Cardiac muscle cell (in vitro differentiated cells and primary cell): ENCODE results near the gene A1CF. TPM values are rescaled to one million over a fixed set of nuclear protein-coding genes. Genes with fewer than 3 reads are reported as not detected.
"Not testable (repeated sequence)": the region's sequence is repeated elsewhere in the genome, so short reads cannot be mapped to it uniquely, and the experiment has no call there.

Experiments
- DNase-seq, 2 donors: peaks; one replicate each; pipeline versions ENCODE4 v3.0.0 to v3.0.0-alpha.2; 2010 to 2017; ENCODE audit warnings: low read depth in 1 of 2, low spot score in 1 of 2
- H3K27ac ChIP-seq: fragments of 200-600 bp; sonication (generic); 2 replicates; pipeline ENCODE4 v1.5.1; 2016
- H3K27me3 ChIP-seq: fragments of 200-600 bp; sonication (generic); 2 replicates; pipeline ENCODE4 v1.6.0; 2016; ENCODE audit warnings: control low read depth
- H3K36me3 ChIP-seq: fragments of 200-600 bp; sonication (generic); 2 replicates; pipeline ENCODE4 v1.5.1; 2016; ENCODE audit warnings: control low read depth
- H3K4me1 ChIP-seq: fragments of 200-600 bp; sonication (generic); 2 replicates; pipeline ENCODE4 v1.8.1; 2017; ENCODE audit warnings: low read depth, mild to moderate bottlenecking, mixed run types
- H3K4me3 ChIP-seq: fragments of 200-600 bp; sonication (generic); 2 replicates; pipeline ENCODE4 v1.5.1; 2016; ENCODE audit warnings: mild to moderate bottlenecking
- H3K9me3 ChIP-seq: fragments of 200-600 bp; sonication (generic); 2 replicates; pipeline ENCODE4 v1.5.1; 2017; ENCODE audit warnings: low read depth, mild to moderate bottlenecking, control low read depth
- polyA plus RNA-seq: library from polyadenylated mRNA; unstranded; fragments of >200 nt; fragmentation: Nextera tagmentation; extraction: Ambion mirVana; gene quantifications from 2 replicates; pipeline ENCODE4 v1.2.1, GENCODE V29; 2016
- total RNA-seq: library from RNA; depleted of rRNA; stranded (reverse); fragments of >200 nt; gene quantifications from 2 replicates; pipeline ENCODE4 v1.2.3, GENCODE V29; 2016
- TF ChIP-seq, protein P1 (sequence below): IDR thresholded peaks from 2 replicates; pipeline ENCODE4 v1.5.1; 2012; ENCODE audit warnings: low read depth, mild to moderate bottlenecking, low read length

The A1CF gene
- total and polyA plus RNA-seq, 2 experiments from 2014 or later: 0.07 TPM; not detected in 1

DNA sequence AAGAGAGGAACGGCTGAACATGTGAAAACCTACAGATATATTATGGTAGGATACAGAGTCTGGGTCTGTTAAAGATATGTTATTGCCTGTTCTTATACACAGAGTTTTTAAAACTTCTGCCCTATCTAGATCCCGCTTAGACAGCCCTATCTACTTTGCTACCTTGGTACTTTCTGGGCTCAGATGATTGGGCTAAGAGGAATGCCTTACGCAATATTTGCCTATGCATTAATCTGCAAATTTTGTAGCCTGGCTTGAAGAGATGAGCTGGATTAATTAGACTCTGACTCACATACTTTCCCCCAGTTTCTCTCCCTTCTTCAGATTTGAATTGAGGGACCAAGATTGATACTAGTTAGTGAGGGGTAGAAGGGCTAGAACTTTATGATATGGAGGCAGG, 33.6 kb upstream of the A1CF start:
- no peaks in the 10 kb centered on the region for H3K9me3 ChIP-seq
- DNase-seq: peak in 1 of 2 donors; percentile 8
- no peaks in the 10 kb centered on the region for H3K4me1 ChIP-seq
- peaks cover 4% of the 10 kb centered on the region for H3K27me3 ChIP-seq
- TF ChIP-seq, protein P1, sequence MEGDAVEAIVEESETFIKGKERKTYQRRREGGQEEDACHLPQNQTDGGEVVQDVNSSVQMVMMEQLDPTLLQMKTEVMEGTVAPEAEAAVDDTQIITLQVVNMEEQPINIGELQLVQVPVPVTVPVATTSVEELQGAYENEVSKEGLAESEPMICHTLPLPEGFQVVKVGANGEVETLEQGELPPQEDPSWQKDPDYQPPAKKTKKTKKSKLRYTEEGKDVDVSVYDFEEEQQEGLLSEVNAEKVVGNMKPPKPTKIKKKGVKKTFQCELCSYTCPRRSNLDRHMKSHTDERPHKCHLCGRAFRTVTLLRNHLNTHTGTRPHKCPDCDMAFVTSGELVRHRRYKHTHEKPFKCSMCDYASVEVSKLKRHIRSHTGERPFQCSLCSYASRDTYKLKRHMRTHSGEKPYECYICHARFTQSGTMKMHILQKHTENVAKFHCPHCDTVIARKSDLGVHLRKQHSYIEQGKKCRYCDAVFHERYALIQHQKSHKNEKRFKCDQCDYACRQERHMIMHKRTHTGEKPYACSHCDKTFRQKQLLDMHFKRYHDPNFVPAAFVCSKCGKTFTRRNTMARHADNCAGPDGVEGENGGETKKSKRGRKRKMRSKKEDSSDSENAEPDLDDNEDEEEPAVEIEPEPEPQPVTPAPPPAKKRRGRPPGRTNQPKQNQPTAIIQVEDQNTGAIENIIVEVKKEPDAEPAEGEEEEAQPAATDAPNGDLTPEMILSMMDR: no peak
- H3K27ac ChIP-seq: no peak overlapping the region
- H3K36me3 ChIP-seq: no peaks in the 10 kb centered on the region
- H3K4me3 ChIP-seq: no peak overlapping the region

- no peak for DNase-seq
- Histone ChIP-seq H3K4me1 (no peaks in the 10 kb centered on the region), H3K4me3 (no peak overlapping the region), H3K36me3 (no peaks in the 10 kb centered on the region), H3K9me3 (no peaks in the 10 kb centered on the region), H3K27ac (no peak overlapping the region), H3K27me3 (peaks cover 4% of the 10 kb centered on the region)
- TF ChIP-seq, protein P1: no peak
These were observed 33.1 kb upstream of the A1CF start for GRCh38 chr10:50918529-50918928.

DNA sequence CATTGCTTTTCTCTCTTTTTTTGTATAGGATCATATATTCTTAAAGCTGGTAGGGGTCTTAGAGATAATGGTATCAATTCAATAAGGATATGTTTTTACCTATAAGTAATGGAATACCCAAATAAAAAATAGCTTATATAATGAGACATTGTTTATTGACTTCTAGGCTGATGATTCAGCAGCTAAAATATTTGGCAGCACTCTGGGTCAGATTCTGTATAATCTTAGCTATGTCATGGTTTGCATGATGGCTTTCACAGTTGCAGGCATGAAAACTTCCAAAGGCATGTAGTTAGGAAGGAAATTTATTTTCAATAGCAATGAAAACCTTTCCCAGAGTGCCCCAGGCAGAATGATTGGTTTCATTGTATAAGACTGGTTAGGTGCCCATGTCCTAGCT, 32.1 kb upstream of the A1CF start:
- Histone ChIP-seq H3K27ac (no peak overlapping the region), H3K27me3 (peaks cover 4% of the 10 kb centered on the region), H3K36me3 (no peaks in the 10 kb centered on the region), H3K9me3 (no peaks in the 10 kb centered on the region), H3K4me1 (no peaks in the 10 kb centered on the region), H3K4me3 (no peak overlapping the region)
- peak in 1 of 2 donors; percentile 69 for DNase-seq
- TF ChIP-seq, protein P1: no peak

DNA sequence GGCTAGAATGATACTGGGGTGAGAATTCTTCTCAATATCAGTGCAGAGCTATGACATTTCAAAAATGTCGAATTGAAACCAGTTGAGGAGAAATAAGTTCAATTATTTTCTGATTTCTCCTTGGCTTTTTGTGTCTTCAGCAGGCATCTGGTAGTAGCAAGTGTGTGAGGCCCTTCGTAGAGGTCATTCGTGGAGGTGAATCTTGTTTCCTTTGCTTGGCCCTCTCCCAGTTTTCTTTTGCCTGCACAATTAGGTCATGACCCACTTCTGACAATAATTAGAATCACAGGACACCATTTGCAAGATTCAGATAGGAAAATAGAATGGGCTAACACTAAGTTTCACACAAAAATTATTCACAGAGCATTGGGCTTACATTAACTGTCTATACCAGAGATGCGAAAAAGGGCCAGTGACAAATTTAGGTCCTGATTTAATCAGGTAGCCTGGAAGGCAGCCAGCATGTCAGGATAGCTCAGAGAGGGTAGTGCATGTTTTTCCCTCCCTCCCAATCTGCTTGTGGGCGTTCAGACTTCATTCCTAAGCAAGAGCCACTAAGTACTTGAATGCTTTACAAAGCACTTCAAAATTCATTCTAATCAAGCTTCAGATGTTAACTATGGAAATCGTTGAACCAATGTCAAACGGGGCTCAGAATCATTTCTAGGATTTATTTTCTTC, 24.0 kb upstream of the A1CF start:
- H3K27ac ChIP-seq: no peak overlapping the region
- no peaks in the 10 kb centered on the region for H3K36me3 ChIP-seq
- H3K4me3 ChIP-seq: no peak overlapping the region
- peak in 1 of 2 donors; percentile 30 for DNase-seq
- no peaks in the 10 kb centered on the region for H3K4me1 ChIP-seq
- H3K9me3 ChIP-seq: no peaks in the 10 kb centered on the region
- TF ChIP-seq, protein P1: no peak
- no peaks in the 10 kb centered on the region for H3K27me3 ChIP-seq

GRCh38 chr10:50908366-50908765, 22.9 kb upstream of the A1CF start:
- Histone ChIP-seq H3K27me3 (no peaks in the 10 kb centered on the region), H3K4me3 (no peak overlapping the region), H3K4me1 (no peaks in the 10 kb centered on the region), H3K27ac (no peak overlapping the region), H3K9me3 (no peaks in the 10 kb centered on the region), H3K36me3 (no peaks in the 10 kb centered on the region)
- DNase-seq: no peak
- TF ChIP-seq, protein P1: no peak

DNA sequence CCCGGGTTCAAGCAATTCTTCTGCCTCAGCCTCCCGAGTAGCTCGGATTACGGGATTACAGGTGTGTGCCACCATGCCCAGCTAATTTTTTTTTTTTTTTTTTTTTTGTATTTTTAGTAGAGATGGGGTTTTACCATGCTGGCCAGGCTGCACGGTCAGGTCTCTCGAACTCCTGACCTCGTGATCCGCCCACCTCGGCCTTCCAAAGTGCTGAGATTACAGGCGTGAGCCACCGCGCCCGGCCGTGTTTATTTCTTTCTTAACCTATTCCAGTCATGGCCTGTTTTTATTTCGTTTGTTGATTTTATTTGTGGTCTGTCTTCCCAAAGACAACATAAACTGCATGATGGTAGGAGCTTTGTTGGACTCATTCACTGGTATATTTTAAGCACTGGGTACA, 20.4 kb upstream of the A1CF start:
- not testable (repeated sequence) for H3K27ac ChIP-seq, DNase-seq, H3K36me3 ChIP-seq, H3K4me1 ChIP-seq, H3K4me3 ChIP-seq, H3K27me3 ChIP-seq, H3K9me3 ChIP-seq
